ENCODE data around the gene SETDB2. TPM values are rescaled to one million over a fixed set of nuclear protein-coding genes. Genes with fewer than 3 reads are reported as not detected.
A peak's percentile ranks its signal among the peaks of the same experiment; 100 is the strongest.

SETDB2 gene
- total and polyA plus RNA-seq, 2 of the 4 experiments (the other 2 are of a cell fraction): 4.3 to 5.7 TPM

DNA sequence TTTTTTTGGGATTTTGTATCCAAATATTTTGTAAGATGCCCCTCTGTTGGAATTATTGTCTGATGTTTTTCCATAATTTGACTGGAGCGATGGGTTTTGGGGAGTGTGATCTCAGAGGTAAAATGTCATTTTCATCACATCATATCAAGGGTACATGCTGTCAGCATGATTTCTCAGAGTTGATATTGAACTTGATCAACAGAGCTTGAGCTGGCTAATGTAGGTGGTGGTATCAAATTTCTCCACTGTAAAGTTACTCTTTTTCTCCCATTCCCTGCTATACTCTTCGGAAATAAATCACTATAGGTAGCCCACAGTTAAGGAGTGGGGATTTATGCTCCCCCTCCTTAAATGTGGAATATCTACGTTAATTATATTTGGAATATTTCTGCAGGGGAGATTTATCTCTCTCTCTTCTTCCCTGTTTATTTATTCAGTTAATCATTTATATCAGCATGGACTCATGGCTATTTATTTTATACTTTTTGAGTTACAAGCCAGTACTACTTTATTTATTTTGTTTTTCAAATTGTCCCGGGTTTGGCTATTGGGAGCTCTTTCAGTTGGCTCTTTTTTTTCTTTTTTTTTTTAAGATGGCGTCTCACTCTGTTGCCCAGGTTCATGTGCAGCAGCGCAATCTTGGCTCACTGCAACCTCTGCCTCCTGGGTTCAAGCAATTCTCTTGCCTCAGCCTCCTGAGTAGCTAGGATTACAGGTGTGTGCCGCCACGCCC, 8.8 kb downstream of the SETDB2 start:
- no peaks in the 10 kb centered on the region for H3K9me3 ChIP-seq (ENCODE audit: control insufficient read depth, insufficient read depth, low read length)
- CTCF ChIA-PET: interaction anchor here (0.6 to 0.9 kb wide), 2 partner anchors 8 to 172 kb away, joined by 3 read pairs; no protein-coding TSS in a partner anchor
- ATAC-seq (ENCODE audit: low read depth): no peak

More for the DNA sequence above, 8.8 kb downstream of the SETDB2 start:
- H3K14ac ChIP-seq (replicated peaks; ENCODE audit: low read depth, low read length): no peak overlapping the region
- H3K27me3 ChIP-seq (ENCODE audit: control insufficient read depth, insufficient read depth, low read length): no peaks in the 10 kb centered on the region
- H3K4me3 ChIP-seq (ENCODE audit: insufficient read depth, low read depth, low read length): no peak overlapping the region
- DNase-seq: no peak
- no peak overlapping the region for H2AK5ac ChIP-seq (ENCODE audit: low read depth, low read length)
- no peak for TF ChIP-seq MAZ (IDR thresholded peaks at IDR 0.05; ENCODE audit: borderline replicate concordance, low read depth, low read length)
- H4K91ac ChIP-seq (ENCODE audit: insufficient read depth, low read depth, low read length): peak overlapping the region; percentile 50
- POLR2A ChIA-PET (ENCODE audit: unreplicated experiment): interaction anchor here (0.6 kb wide), 3 partner anchors 10 to 109 kb away, joined by 3 to 5 read pairs (median 4); no protein-coding TSS in a partner anchor
- H3K4ac ChIP-seq (ENCODE audit: low read depth, low read length): no peak overlapping the region; the same call in 1 of the 2 replicates
- H3K23ac ChIP-seq (ENCODE audit: low read depth, low read length): no peak overlapping the region
- H2AFZ ChIP-seq (replicated peaks; ENCODE audit: low read length, poor library complexity): no peak overlapping the region
- peak overlapping the region; percentile 57; the same call in 1 of the 2 replicates for H3K18ac ChIP-seq (ENCODE audit: low read depth, low read length)
- no peak overlapping the region for H3K9ac ChIP-seq (ENCODE audit: low read depth, low read length)
- H3K4me1 ChIP-seq (ENCODE audit: control insufficient read depth, insufficient read depth, low read length): peaks cover 16% of the 10 kb centered on the region
- no peaks in the 10 kb centered on the region for H4K20me1 ChIP-seq (ENCODE audit: insufficient read depth, low read length)
- H4K8ac ChIP-seq (ENCODE audit: low read depth in 2 of 2, low read length in 2 of 2): peak overlapping the region; percentile 46 to 95; a peak in 2 of 4 replicates
- in situ Hi-C loops (cut with MboI; ENCODE audit: low sequenced_read_pairs): no loop called here
- no peak overlapping the region for H3K56ac ChIP-seq (ENCODE audit: extremely low read depth, insufficient read depth, low read length)
- H2BK20ac ChIP-seq (ENCODE audit: low read depth, low read length): peak overlapping the region; percentile 16; the same call in 1 of the 2 replicates
- intact Hi-C loops (cut with micrococcal nuclease): no loop called here
- peaks cover 18 to 46% of the 10 kb centered on the region in 2 experiments for H3K79me1 ChIP-seq (ENCODE audit: low read depth in 1 of 2, low read length in 2 of 2)
- peak overlapping the region; percentile 95; the same call in 1 of the 3 replicates for H2BK15ac ChIP-seq (ENCODE audit: low read depth, low read length)
- dilution Hi-C loops (cut with HindIII; ENCODE audit: low sequenced_read_pairs, unreplicated experiment): no loop called here
- peak overlapping the region; percentile 68; the same call in 1 of the 2 replicates for H3K27ac ChIP-seq (ENCODE audit: insufficient read depth, low read length)
- no CpG with 5 or more reads among the region's 8 CpGs for WGBS, 2 experiments (ENCODE audit: extremely low coverage in 2 of 2, insufficient read length in 1 of 2)
- BruUV-seq (replicated peaks): no TSS peak
- no peaks in the 10 kb centered on the region for H3K36me3 ChIP-seq (ENCODE audit: control insufficient read depth, insufficient read depth, low read length)
- peak overlapping the region; percentile 98 for H2BK5ac ChIP-seq (ENCODE audit: low read depth, low read length, poor library complexity, severe bottlenecking)
- H3K4me2 ChIP-seq (ENCODE audit: low read depth, low read length): no peak overlapping the region; the same call in 1 of the 2 replicates
- H2BK120ac ChIP-seq (ENCODE audit: low read depth, low read length): peak overlapping the region; percentile 13
- no peak overlapping the region for H2AK9ac ChIP-seq (replicated peaks; ENCODE audit: low read depth, low read length, poor library complexity)
- peak overlapping the region; percentile 89 for H4K5ac ChIP-seq (ENCODE audit: low read depth, low read length)
- H3K9me1 ChIP-seq (ENCODE audit: insufficient read depth, low read length): peaks cover 3% of the 10 kb centered on the region

Measured in IMR-90 (cell line).